GM19395 (cell line): Measurements from ENCODE around the gene SLC25A12.
"Not testable (repeated sequence)": the region's sequence is repeated elsewhere in the genome, so short reads cannot be mapped to it uniquely, and the experiment has no call there.

Experiments used
- ATAC-seq: cut with Tn5 transposase; IDR thresholded peaks from one replicate; pipeline ENCODE4 v1.9.1; 2021; ENCODE audit warnings: mild to moderate bottlenecking, moderate library complexity; ENCODE audit not compliant: unreplicated experiment

The SLC25A12 gene, protein sequence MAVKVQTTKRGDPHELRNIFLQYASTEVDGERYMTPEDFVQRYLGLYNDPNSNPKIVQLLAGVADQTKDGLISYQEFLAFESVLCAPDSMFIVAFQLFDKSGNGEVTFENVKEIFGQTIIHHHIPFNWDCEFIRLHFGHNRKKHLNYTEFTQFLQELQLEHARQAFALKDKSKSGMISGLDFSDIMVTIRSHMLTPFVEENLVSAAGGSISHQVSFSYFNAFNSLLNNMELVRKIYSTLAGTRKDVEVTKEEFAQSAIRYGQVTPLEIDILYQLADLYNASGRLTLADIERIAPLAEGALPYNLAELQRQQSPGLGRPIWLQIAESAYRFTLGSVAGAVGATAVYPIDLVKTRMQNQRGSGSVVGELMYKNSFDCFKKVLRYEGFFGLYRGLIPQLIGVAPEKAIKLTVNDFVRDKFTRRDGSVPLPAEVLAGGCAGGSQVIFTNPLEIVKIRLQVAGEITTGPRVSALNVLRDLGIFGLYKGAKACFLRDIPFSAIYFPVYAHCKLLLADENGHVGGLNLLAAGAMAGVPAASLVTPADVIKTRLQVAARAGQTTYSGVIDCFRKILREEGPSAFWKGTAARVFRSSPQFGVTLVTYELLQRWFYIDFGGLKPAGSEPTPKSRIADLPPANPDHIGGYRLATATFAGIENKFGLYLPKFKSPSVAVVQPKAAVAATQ

DNA sequence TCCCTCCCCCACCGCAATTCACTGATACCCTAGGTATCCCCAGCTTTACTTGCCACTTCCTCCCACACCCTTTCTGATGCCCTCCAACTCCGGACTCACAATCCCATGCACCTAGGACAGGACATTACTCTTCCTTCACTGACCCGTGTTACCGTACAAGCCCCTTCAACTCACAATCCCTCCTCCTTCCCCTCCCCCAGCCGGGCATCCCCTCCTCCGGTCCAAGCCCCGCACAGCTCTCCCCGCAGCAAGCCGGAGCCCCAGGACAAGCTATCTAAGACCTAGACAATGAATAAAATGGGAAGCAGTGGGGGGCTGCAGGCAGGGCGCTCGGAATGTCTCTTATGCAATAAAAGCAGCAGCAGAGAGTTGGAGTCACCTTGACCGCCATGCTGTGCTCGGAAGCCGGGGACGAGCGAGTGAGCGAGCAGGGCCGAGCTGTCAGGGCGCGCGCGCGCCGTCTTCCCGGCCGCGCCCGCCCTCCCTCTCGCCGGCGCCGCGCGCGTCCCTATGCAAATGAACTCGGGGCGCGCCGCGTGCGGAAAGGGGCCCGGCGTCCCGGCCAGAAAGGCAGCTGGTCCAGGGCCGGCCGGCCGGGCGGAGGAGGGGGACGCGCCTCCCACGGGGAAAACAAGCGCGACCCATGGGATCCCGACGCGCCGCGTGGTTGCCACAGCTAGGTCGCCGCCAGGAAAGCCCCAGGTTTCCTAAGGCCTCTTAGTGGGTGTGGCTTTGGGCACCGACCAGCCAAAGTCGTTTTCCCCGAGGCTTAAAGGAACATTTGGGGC, at the start of gene SLC25A12:
SLC25A12 (minus strand) TSS at position 421 of the 788 bp plus-strand sequence; CDS start at position 391, 30 bp downstream.
- ATAC-seq = peak; percentile 93

DNA sequence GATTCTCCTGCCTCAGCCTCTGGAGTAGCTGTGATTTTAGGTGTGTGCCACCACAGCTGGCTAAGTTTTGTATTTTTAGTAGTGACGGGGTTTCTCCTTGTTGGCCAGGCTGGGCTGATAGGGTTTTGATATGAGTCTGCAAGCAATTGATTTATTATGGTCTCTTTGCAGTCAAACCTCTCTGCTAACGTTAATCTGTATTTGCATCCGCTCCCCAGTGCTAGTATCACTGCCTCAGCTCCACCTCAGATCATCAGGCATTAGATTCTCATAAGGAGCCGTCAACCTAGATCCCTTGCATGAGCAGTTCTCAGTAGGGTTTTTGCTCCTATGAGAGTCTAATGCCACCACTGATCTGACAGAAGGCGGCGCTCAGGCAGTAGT, 47.3 kb upstream of the SLC25A12 start:
- no peak for ATAC-seq

DNA sequence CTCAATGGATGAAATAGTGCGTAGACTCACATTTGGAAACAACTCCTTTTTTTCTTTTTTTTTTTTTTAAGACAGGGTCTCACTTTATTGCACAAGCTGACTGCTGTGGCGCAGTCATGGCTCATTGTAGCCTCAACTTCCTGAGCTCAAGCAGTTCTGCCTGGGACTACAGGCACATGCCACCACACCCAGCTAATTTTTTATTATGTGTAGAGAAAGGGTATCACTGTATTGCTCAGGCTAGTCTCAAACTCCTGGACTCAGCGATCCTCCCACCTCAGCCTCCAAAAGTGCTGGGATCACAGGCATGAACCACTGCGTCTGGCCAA, 45.7 kb upstream of the SLC25A12 start:
- ATAC-seq = no peak

DNA sequence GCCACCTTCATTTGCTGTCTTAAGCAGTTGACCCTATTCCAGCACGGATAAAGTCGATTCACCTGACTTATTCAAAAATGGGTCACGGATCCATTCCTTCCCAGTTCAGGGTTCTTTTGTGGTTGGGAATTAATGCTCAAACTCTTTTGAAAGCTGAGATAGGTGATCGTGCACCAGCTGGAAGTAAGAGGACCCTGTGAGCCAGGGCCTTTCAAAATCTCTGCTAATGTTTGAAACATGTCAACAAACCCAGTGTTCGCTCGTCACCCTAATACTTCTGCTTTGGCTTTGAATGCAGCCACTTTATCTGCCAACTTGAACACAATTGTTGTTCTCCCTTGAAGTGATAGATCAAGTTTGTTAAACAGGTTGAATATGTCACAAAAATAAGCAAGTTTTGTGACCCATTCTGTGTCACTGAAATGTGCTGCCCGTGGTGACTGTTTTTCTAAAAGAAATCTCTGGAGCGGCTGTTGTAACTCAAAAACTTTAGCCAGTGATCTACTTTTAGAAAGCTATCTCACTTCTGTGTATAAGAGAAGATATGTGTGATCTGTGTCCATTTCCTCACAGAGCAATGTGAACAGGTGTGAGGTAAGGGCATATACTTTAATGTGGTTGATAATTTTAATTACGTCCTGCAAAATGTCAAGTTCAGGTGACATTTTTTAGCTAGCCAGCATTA, 45.2 kb upstream of the SLC25A12 start:
- ATAC-seq = no peak

DNA sequence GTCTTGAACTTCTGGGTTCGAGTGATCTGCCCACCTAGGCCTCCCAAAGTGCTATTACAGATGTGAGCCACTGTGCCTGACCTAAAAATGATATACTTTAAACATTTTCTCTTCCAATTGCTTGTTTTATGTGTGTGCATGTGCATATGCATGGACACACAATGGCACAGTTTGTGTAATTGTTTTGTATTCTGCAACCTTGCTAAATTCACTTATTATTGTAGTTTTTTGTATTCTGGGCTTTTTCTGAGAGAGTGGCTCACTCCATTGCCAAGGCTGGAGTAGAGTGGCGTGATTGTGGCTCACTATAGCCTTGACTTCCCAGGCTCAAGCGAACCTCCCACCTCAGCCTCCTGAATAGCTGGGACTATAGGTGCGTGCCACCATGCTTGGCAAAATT, 36.3 kb upstream of the SLC25A12 start:
- no peak for ATAC-seq

DNA sequence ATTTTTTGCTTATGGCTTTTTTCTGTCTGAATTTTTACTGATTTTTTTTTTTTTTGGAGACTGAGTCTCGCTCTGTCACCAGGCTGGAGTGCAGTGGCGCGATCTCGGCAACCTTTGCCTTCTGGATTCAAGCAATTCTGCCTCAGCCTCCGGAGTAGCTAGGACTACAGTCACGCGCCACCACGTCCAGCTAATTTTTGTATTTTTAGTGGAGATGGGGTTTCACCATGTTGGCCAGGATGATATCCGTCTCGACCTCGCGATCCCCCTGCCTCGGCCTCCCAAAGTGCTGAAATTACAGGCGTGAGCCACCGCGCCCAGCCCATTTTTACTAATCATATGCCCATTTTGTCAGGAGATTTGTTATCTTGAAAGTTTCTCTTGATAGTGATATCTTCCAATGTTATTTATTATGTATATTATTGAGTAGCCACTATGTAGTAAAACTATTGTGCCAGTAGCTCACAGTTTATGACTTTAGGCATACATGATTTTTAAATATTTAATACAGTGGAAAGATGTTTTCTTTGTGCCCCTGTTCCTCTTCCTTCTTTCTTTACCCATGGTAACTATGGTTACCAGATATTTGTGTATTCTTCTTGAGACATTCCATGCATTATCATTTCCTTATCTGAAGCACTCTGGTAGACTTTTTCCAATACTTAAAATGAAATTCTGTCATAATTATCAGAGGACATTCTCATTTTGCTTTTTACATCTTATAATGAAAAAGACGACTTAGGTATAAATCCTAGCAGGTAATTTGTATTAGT, 30.3 kb upstream of the SLC25A12 start:
- no peak for ATAC-seq

DNA sequence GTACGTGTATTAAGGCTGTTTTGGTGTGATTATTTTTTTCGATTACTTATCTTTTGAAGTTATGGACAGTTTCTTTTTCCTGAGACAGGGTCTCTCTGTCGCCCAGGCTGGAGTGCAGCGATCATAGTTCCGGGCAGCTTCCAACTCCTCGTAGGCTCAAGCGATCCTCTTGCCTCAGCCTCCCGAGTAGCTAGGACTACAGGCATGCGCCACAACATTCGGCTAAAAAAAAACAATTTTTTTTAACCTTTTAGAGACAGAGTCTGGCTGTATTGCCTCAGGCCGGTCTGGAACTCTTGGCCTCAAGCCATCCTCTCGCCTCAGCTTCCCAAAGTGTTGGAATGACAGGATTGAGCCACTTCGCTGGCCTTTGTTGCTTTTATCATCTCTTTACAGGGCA, 29.2 kb upstream of the SLC25A12 start:
- no peak for ATAC-seq

DNA sequence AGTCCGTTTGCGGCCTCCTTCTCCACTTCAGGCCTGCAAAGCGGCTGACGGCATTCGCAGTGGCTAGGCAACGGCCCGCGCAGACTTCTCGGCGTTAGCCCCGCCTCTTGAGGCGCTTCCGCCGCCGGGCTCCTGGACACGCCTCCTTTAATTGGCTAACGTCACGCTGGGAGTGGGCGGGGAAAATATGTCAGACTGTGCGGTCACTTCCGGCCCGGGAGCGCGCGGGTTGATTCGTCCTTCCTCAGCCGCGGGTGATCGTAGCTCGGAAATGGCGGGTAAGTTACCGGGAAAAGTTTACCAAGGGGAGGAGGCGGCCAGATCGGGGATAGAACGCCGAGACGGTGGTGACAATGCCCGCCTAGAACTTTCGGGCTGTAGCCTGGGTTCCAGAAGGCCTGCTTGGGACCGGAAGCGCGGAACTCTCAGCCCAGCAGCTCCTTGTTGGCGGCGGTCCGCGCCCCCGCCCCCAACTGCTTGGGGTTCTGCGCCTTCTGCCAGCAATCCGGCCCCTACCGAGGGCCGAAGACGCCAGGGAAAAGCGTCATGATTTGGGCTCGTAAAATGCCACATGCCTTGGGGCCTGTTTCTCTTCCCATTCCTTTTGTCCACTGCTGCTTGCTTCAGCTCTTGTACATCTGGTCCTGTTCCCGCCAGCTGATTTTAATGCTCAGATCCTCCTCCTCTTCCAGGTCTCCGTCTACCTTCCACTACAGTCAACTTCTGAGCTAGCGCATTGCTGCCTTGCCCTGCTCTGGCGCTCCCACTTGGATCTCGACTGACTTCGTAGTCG, 28.4 kb upstream of the SLC25A12 start, which contains the start of gene HAT1:
HAT1 (plus strand) TSS at position 232 of the 793 bp plus-strand sequence; CDS start at position 272, 40 bp downstream.
- peak; percentile 96 for ATAC-seq

DNA sequence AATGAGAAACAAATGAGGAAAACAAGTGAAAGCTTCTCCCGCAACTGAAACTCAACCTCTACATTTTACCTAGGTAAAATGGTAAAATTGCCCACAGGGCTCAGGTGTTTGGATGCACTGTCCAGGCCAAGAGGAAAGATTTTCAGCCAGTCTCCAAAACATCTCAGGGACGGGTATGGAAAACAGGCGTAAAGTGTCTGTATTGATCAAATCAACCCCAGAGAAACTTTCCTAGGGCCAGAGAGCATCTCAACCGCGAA, 27.9 kb upstream of the SLC25A12 start:
- ATAC-seq = no peak

DNA sequence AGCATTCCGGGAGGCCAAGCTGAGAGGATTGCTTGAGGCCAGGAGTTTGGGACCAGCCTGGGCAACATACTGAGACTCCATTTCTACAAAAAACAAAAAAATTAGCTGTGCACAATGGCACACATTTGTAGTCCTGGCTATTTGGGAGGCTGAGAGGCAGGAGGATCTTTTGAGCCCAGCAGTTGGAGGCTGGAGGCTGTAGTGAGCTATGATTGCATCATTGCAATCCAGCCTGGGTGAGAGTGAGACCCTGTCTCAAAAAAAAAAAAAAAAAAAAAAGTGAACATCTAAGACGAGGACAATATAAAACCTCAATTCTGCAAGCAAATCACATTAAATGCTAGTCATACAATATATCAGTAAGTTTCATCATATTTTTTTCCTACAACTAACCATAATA, 25.4 kb upstream of the SLC25A12 start:
- no peak for ATAC-seq

DNA sequence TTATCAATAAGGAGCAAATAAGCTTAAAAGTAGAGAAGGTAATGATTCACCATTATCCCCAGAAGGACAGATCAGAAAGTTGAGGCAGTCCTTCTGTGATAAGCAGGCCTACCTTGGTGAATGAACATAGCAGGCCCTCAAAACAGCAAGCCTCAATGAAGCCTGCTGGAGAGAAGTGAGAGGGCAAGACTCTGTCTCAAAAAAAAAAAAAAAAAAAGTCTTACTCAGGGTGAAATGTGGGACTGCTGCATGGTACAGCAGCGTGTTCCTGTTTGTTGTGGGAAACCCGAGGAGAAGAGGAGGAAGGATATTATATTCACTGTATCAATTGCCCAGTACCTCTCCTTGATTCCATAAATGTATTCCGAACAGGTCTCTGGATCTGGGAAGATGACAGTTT, 19.5 kb upstream of the SLC25A12 start:
- no peak for ATAC-seq

DNA sequence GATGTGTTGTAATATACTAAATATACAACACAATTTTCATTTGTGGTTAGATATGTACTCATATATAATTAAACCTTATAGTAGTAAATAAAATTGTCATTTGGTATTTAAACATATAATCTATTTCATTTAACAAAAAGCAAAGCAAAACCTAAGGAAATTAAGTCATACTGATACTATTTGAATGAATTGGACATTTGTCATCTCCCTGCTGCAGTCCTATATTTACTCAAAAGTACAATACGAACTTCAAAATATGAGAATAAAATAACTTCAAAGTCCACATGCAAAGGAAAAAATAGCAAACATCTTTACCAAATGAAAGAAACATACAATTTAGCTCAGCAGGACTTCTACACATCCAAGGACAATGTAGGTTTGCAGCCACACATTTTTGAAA, 16.4 kb upstream of the SLC25A12 start:
- ATAC-seq = no peak

DNA sequence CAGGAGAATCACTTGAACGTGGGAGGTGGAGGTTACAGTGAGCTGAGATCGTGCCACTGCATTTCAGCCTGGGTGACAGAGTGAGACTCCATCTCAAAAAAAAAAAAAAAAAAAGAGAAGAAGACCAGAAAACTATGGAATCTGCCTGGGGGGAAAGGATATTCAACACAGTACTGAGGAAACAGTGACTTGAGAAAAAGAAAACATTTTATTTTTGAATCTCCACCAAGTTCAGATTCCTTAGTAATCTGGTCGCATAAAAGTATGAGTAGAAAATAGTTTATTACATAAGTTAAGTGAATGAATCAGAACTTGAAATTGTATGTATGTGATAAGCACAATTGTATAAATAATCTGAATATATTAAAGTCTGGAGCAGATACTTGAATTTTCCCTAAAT, 15.2 kb upstream of the SLC25A12 start:
- no peak for ATAC-seq

DNA sequence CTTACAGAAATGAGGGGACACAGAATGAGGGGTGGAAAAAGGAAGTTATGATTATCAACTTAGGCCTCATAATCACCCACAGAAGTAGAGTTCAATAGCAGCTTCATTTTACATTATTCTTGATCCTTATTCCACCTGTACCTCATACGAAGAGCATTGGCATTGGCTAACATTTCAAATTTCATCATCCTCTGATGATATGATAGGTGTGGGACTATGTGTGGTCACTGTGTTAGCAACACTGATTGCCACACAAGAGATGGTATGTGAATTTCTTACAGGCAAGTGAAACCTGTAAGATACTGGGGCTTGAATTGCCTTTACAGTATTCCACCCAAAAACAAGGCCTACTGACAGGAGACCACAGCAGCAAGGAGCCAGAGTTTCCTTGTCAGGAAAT, 14.2 kb upstream of the SLC25A12 start:
- no peak for ATAC-seq

DNA sequence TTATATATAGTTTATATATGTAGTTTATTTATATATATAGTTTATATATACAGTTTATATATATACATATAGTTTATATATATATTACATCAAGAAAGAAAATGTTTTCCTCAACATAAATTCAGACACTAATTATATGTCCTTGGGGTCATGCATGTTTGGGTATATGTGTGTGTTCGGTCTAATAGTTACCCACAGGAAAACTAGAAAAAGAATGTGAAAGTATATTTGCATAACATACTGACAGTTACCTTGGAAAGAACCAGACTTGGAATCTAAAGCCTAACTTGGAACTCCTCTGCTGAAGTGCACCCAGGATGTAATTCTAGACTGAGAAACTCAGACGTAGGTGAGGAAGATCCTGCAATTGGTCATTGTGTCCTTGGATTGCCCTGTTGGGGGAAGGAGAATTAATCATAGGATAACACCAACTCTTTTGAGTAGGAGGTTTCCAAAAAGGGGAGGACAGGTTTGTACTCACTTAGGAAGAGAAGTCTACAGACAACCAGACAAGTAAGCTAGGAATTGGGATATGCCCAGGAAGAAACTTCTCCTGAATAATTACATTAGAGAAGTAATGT, 8.9 kb upstream of the SLC25A12 start:
- no peak for ATAC-seq

DNA sequence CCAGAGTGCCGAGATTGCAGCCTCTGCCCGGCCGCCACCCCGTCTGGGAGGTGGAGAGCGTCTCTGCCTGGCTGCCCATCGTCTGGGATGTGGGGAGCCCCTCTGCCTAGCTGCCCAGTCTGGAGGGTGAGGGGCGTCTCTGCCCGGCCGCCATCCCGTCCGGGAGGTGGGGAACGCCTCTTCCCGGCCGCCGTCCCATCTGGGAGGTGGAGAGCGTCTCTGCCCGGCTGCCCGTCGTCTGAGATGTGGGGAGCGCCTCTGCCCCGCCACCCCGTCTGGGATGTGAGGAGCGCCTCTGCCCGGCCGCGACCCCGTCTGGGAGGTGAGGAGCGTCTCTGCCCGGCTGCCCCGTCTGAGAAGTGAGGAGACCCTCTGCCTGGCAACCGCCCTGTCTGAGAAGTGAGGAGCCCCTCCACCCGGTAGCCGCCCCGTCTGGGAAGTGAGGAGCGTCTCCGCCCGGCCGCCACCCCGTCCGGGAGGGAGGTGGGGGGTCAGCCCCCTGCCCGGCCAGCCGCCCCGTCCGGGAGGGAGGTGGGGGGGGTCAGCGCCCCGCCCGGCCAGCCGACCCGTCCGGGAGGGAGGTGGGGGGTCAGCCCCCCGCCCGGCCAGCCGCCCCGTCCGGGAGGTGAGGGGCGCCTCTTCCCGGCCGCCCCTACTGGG, 5.7 kb upstream of the SLC25A12 start:
- ATAC-seq = not testable (repeated sequence)

DNA sequence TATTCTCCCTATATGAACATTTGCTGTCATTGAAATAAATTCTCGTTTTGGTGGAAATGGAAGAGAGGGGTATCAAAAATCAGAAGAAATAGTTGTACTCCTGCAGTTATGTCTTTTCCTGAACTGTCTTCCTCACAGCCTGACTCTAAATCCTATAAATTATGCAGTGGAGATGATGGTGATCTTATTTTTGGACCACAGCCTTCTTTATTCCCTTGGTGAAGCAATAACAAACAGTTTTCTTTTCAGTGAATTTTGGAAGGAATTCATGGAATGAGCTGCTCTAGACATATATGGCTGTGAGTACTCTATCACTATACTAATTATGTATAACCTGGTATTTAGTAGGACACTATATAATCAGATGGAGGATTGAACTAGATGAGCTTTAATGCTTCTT, 1.7 kb upstream of the SLC25A12 start:
- no peak for ATAC-seq

DNA sequence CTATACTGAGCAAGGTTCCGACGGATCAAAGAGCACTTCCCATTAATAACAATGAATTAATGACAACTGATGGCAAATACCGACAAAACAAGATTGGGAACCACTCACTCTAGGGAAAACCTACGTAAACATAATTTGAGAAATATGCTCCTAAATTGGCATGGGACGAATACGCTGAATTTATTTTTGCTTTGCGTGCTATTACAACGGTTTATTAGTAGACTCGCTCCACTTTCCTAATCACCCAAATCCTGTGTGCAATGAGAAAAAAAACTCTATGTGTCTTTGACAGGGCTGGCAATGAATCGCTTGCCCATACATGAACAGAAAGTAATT, 536 bp upstream of the SLC25A12 start:
- no peak for ATAC-seq

DNA sequence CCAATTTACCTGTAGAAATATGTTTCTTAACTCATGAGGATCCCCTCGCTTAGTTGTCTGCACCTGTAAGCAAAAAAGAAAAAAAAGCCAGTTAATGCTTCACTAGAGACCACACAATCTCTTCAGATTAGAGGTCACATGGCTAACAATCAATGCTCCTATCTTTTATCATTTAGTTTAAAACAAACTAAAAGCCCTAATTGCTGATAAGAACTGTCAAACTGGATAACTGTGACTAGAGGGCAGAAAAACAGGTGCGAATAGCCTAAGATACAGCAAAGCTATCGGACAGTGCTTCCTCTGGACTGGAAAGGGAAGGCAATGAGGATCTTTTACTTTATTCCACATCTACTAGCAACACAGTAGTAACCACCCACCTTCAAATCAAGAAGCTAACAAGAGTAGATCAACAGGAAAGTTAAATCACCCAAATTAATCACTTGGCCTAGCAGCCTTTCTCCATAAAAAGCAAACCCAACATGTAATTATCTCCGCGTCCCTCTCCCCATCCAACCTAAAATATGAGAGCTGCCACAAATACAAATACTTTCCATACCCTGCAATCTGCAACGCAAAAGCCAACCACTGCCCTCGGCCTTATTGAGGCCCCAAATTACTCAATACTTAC, 734 bp downstream of the SLC25A12 start:
- ATAC-seq = no peak
